Activated naive CD4-positive, alpha-beta T cell treated with anti-CD3 and anti-CD28 coated beads, Interleukin-2, amount 10 ng/mL, durations not matched to agents 7 days and 5 days (primary cell): ENCODE results near the gene CRBN.

Source experiments
- CTCF ChIA-PET: fragments of 350-600 bp; sonication (Branson Sonifier 250); formaldehyde crosslinking; loops from one replicate; lab custom pipeline; 2021; ENCODE audit warnings: antibody characterized with exemption; lab: Charles Lee
- DNase-seq: peaks from one replicate; pipeline ENCODE4 v3.0.0-alpha.2; 2020
- H3K27ac Mint-ChIP-seq: one replicate; pipeline ENCODE4 v1.8.0; 2021; ENCODE audit warnings: mild to moderate bottlenecking, moderate library complexity, mixed read lengths
- H3K27me3 Mint-ChIP-seq: one replicate; pipeline ENCODE4 v1.8.0; 2021; ENCODE audit warnings: mild to moderate bottlenecking, mixed read lengths
- H3K36me3 Mint-ChIP-seq: one replicate; pipeline ENCODE4 v1.8.0; 2021; ENCODE audit warnings: mixed read lengths
- H3K4me1 Mint-ChIP-seq: one replicate; pipeline ENCODE4 v1.8.0; 2021; ENCODE audit warnings: mixed read lengths
- H3K4me3 Mint-ChIP-seq: one replicate; pipeline ENCODE4 v1.8.0; 2021; ENCODE audit warnings: mild to moderate bottlenecking, moderate library complexity, mixed read lengths
- H3K9me3 Mint-ChIP-seq: one replicate; pipeline ENCODE4 v1.8.0; 2021; ENCODE audit warnings: mixed read lengths

Gene CRBN

DNA sequence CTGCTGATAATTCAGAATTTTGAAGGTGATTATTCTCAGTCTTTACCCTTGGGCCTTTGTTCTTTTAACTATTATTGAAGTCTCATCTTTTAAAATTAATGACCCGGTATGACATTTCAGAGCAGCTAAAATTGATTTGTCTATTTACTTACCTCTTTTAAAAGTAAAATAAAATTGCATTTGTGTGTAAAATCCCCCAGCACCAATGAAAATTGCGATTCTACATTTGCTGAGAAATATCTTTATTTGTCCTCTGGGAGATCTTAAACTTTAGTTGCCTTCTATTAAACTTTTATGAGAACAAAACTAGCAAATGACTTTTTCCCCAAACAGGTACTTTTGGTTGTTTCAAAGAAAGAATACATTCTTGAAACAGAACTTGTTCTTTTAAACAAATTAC lies 61.8 kb downstream of the CRBN start:
- no peak overlapping the region for H3K4me3 Mint-ChIP-seq
- H3K27me3 Mint-ChIP-seq, result peaks cover 12% of the 10 kb centered on the region
- H3K9me3 Mint-ChIP-seq, result no peaks in the 10 kb centered on the region
- CTCF ChIA-PET, result no interaction called here
- no peak for DNase-seq
- no peaks in the 10 kb centered on the region for H3K36me3 Mint-ChIP-seq
- no peaks in the 10 kb centered on the region for H3K4me1 Mint-ChIP-seq
- H3K27ac Mint-ChIP-seq, result no peak overlapping the region

DNA sequence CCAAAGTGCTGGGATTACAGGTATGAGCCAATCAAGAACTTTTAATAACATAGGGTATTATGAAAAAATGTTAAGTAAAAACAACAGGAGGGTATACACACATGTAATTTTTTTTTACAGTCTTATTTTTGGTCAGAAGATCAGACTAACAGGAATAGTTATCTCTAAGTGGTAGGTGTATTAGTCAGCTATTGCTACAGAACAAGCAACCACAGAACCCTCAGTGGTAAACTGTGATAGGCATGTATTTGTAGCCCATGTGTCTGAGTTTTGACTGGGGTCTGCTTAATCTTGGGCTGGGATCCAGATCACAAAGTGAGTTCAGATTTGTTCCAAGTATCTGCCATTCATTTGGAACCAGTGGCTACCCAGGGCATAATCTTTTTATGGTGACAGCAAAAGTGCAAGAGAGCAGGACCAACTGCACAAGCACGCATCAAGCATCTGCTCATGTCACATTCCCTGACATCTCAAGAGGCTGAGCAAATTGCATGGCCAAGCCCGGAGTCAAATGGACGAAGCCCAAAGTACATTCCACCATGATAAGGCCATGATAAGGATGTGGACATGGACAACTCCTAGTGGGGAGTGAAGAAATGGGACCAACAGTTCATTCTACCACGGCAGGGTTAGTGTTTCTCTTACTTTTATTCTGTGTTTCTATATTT lies 66.3 kb downstream of the CRBN start:
- H3K4me1 Mint-ChIP-seq, result no peaks in the 10 kb centered on the region
- CTCF ChIA-PET, result no interaction called here
- H3K9me3 Mint-ChIP-seq, result no peaks in the 10 kb centered on the region
- H3K4me3 Mint-ChIP-seq, result no peak overlapping the region
- no peak for DNase-seq
- no peak overlapping the region for H3K27ac Mint-ChIP-seq
- no peaks in the 10 kb centered on the region for H3K36me3 Mint-ChIP-seq
- H3K27me3 Mint-ChIP-seq, result peaks cover 4% of the 10 kb centered on the region

DNA sequence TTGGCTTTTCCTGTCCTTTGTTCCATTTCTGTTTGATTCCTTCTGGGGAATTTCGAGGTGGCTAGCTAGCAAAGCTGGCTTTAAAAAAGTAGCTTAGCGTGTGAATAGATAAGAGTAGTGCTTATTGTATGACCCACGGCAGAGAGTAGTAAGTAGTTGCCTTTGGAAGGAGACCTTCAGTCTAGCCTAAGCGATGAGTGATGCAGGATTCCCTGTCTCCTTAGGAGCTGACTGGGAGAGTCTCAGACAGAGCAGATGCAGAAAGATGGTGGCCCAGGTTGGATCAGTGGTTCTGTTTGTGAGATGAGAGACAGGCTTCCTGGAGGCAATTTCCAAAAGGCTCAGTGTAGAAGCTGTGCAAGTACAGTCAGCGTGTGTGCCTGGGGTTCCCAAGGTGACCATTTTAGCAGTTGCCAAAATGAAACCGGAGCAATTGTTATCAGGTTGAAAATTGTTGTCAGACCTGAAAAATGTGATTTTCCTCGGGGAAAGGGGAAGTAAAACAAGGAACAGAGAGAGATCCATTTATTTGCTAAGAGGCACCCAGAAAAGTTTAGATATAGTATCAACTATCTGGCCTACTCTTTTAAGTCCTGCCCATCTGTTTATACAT lies 68.6 kb downstream of the CRBN start:
- Mint-ChIP-seq H3K27me3 (no peaks in the 10 kb centered on the region), H3K4me1 (no peaks in the 10 kb centered on the region), H3K27ac (no peak overlapping the region), H3K9me3 (no peaks in the 10 kb centered on the region), H3K36me3 (no peaks in the 10 kb centered on the region), H3K4me3 (no peak overlapping the region)
- DNase-seq, result no peak
- CTCF ChIA-PET, result no interaction called here

GRCh38 chr3:3110299-3110630 lies 69.2 kb downstream of the CRBN start, which contains the start of gene IL5RA:
Gene IL5RA (minus strand): TSS chr3:3110374. CDS start chr3:3104984, 5,390 bp downstream.
- no peak for DNase-seq
- Mint-ChIP-seq H3K9me3 (no peaks in the 10 kb centered on the region), H3K4me1 (no peaks in the 10 kb centered on the region), H3K4me3 (no peak within 1 kb of the TSS), H3K27me3 (peaks cover 5% of the 10 kb centered on the region), H3K36me3 (no peaks in the 10 kb centered on the region), H3K27ac (no peak within 1 kb of the TSS)
- CTCF ChIA-PET, result no interaction called here

GRCh38 chr3:3109407-3110298 lies 69.8 kb downstream of the CRBN start:
- H3K36me3 Mint-ChIP-seq, result no peaks in the 10 kb centered on the region
- CTCF ChIA-PET, result interaction anchor here (1.2 kb wide), 1 partner anchor 10 kb away, joined by 3 read pairs; no protein-coding TSS in a partner anchor
- H3K27ac Mint-ChIP-seq, result no peak overlapping the region

GRCh38 chr3:3107858-3108257 lies 71.6 kb downstream of the CRBN start:
- no peak overlapping the region for H3K27ac Mint-ChIP-seq
- no peak overlapping the region for H3K4me3 Mint-ChIP-seq
- DNase-seq, result no peak

More at GRCh38 chr3:3109407-3110298, 69.8 kb downstream of the CRBN start:
- Mint-ChIP-seq H3K4me3 (no peak overlapping the region), H3K4me1 (no peaks in the 10 kb centered on the region), H3K27me3 (peaks cover 5% of the 10 kb centered on the region), H3K9me3 (no peaks in the 10 kb centered on the region)
- no peak for DNase-seq

DNA sequence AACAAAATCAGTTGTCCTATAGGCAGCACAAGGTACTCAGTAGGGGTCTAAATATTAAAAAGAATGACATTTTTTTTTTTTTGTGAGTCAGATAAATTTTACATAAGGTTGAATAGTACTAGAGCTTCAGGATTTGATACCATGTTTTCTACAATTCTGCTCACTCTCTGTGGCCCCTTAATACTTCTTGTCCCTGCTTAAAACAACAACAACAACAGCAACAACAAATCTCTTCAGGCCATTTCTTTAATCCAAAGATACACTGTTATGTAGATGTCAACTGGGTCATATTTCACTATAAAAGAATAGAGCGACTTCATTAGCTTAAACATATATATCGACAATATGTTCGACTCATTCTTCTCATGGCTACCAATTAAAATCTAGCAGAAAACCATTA lies 72.3 kb downstream of the CRBN start:
- DNase-seq, result no peak
- H3K27ac Mint-ChIP-seq, result no peak overlapping the region
- no peaks in the 10 kb centered on the region for H3K9me3 Mint-ChIP-seq
- no peak overlapping the region for H3K4me3 Mint-ChIP-seq
- peaks cover 5% of the 10 kb centered on the region for H3K27me3 Mint-ChIP-seq
- no peaks in the 10 kb centered on the region for H3K4me1 Mint-ChIP-seq
- no peaks in the 10 kb centered on the region for H3K36me3 Mint-ChIP-seq
- CTCF ChIA-PET, result no interaction called here

More at GRCh38 chr3:3107858-3108257, 71.6 kb downstream of the CRBN start:
- Mint-ChIP-seq H3K36me3 (no peaks in the 10 kb centered on the region), H3K9me3 (no peaks in the 10 kb centered on the region), H3K27me3 (peaks cover 5% of the 10 kb centered on the region), H3K4me1 (no peaks in the 10 kb centered on the region)
- CTCF ChIA-PET, result no interaction called here

- Mint-ChIP-seq H3K4me3 (no peak overlapping the region), H3K9me3 (no peaks in the 10 kb centered on the region), H3K36me3 (no peaks in the 10 kb centered on the region), H3K27ac (no peak overlapping the region), H3K4me1 (no peaks in the 10 kb centered on the region), H3K27me3 (peaks cover 5% of the 10 kb centered on the region)
- CTCF ChIA-PET, result no interaction called here
- DNase-seq, result no peak
Observed at GRCh38 chr3:3105815-3106214, 73.7 kb downstream of the CRBN start.

GRCh38 chr3:3105246-3105645 lies 74.2 kb downstream of the CRBN start:
- Mint-ChIP-seq H3K4me1 (no peaks in the 10 kb centered on the region), H3K27me3 (peaks cover 5% of the 10 kb centered on the region), H3K36me3 (no peaks in the 10 kb centered on the region), H3K27ac (no peak overlapping the region), H3K9me3 (no peaks in the 10 kb centered on the region), H3K4me3 (no peak overlapping the region)
- CTCF ChIA-PET, result no interaction called here
- DNase-seq, result no peak

DNA sequence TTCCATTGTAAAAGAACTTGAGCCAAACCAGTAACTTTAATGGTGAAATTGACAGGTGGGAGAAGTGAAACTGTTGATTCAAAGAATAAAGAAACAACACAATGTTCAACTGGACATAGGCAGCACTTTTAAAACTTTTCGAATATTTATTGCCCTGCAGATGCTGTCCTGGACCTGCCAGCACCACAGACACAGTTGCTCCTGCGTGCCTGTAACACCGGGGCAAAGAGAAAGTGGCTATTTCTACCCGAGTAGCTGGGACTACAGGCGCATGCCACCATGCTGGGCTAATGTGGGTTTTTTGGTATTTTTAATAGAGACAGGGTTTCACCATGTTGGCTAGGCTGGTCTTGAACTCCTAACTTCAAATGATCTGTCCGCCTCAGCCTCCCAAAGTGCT lies 76.7 kb downstream of the CRBN start:
- Mint-ChIP-seq H3K4me1 (no peaks in the 10 kb centered on the region), H3K4me3 (no peak overlapping the region), H3K36me3 (no peaks in the 10 kb centered on the region), H3K9me3 (no peaks in the 10 kb centered on the region), H3K27me3 (peaks cover 5% of the 10 kb centered on the region), H3K27ac (no peak overlapping the region)
- CTCF ChIA-PET, result no interaction called here
- no peak for DNase-seq

GRCh38 chr3:3101660-3102458 lies 77.6 kb downstream of the CRBN start:
- Mint-ChIP-seq H3K27ac (no peak overlapping the region), H3K9me3 (no peaks in the 10 kb centered on the region), H3K36me3 (no peaks in the 10 kb centered on the region), H3K4me3 (no peak overlapping the region), H3K27me3 (peaks cover 8% of the 10 kb centered on the region), H3K4me1 (no peaks in the 10 kb centered on the region)
- DNase-seq, result no peak
- CTCF ChIA-PET, result no interaction called here
